Cardiac fibroblast (primary cell): ENCODE data around the gene EGLN2.
A peak's percentile ranks its signal among the peaks of the same experiment; 100 is the strongest.

Source experiments
- DNase-seq, 2 donors: peaks; one replicate each; pipeline versions ENCODE4 v3.0.0 to v3.0.0-alpha.2; 2010; ENCODE audit warnings: low read depth in 2 of 2
- H3K4me3 ChIP-seq, 2 donors: replicated peaks in 1 of 2; 1 replicate in 1 of 2; 2 replicates in 1 of 2; pipeline ENCODE4 v1.5.1; 2011; ENCODE audit warnings: low read depth in 2 of 2, low read length in 2 of 2, mild to moderate bottlenecking in 2 of 2, moderate library complexity in 1 of 2
- CTCF ChIP-seq: IDR thresholded peaks from one replicate; pipeline ENCODE4 v1.5.1; 2011; ENCODE audit warnings: low read depth, mild to moderate bottlenecking, low read length, inconsistent platforms

Gene EGLN2

GRCh38 chr19:40807147-40808020, 8.4 kb downstream of the EGLN2 start:
- TF ChIP-seq CTCF: peak; percentile 28
- DNase-seq: no peak
- no peak overlapping the region for H3K4me3 ChIP-seq

- H3K4me3 ChIP-seq: no peak overlapping the region
Observed at GRCh38 chr19:40808021-40808325, 9.0 kb downstream of the EGLN2 start.

GRCh38 chr19:40808497-40808896, 9.5 kb downstream of the EGLN2 start:
- DNase-seq: no peak
- H3K4me3 ChIP-seq: no peak overlapping the region
- TF ChIP-seq CTCF: no peak

More at GRCh38 chr19:40808021-40808325, 9.0 kb downstream of the EGLN2 start:
- TF ChIP-seq CTCF: no peak
- DNase-seq: no peak

GRCh38 chr19:40809358-40810086, 10.5 kb downstream of the EGLN2 start:
- TF ChIP-seq CTCF: no peak
- H3K4me3 ChIP-seq: no peak overlapping the region
- DNase-seq: no peak

- peak overlapping the region in 1 of 2 donors; percentile 3 for H3K4me3 ChIP-seq
- no peak for DNase-seq
- no peak for TF ChIP-seq CTCF
Observed at GRCh38 chr19:40810160-40810559, 11.2 kb downstream of the EGLN2 start.

- peak overlapping the region; percentile 23 to 46 for H3K4me3 ChIP-seq
- peak; percentile 87 to 92 for DNase-seq
Observed at GRCh38 chr19:40810649-40811408, 11.8 kb downstream of the EGLN2 start.
